ENCODE results near the gene FALEC.
A peak's percentile ranks its signal among the peaks of the same experiment; 100 is the strongest.

GRCh38 chr1:150561254-150561973 lies 45.9 kb downstream of the FALEC start:
- peak; percentile 56 for TF ChIP-seq CTCF (IDR thresholded peaks at IDR 0.05; ENCODE audit: poor library complexity, severe bottlenecking)
- TF ChIP-seq EP300 (conservative IDR thresholded peaks at IDR 0.05; ENCODE audit: poor library complexity, severe bottlenecking): no peak
- TF ChIP-seq POLR2AphosphoS5 (IDR thresholded peaks at IDR 0.05): no peak
- peak; percentile 59 for TF ChIP-seq TAF1 (IDR thresholded peaks at IDR 0.05; ENCODE audit: low read depth)
- no peak for TF ChIP-seq EZH2 (IDR thresholded peaks at IDR 0.05; ENCODE audit: borderline replicate concordance, insufficient read depth, low read length, poor library complexity, severe bottlenecking)
